Mucosa of descending colon (tissue), 3 donors: ENCODE results near the gene PURB. TPM values are rescaled to one million over a fixed set of nuclear protein-coding genes. Genes with fewer than 3 reads are reported as not detected.

ENCODE experiments used
- ATAC-seq: fragments of 200-7000 bp; cut with Tn5 transposase; one replicate; pipeline ENCODE4 v1.9.1; 2020; ENCODE audit warnings: mild to moderate bottlenecking, moderate library complexity
- DNase-seq, 3 donors: peaks; one replicate each; pipeline ENCODE4 v3.0.0-alpha.2; 2020
- H3K36me3 ChIP-seq: fragments of 200-600 bp; one replicate; pipeline ENCODE4 v1.8.0; 2021; ENCODE audit warnings: low read depth, mild to moderate bottlenecking
- H3K4me1 ChIP-seq: fragments of 200-600 bp; one replicate; pipeline ENCODE4 v1.8.0; 2021; ENCODE audit warnings: low read depth, mild to moderate bottlenecking
- H3K4me3 ChIP-seq: fragments of 200-600 bp; one replicate; pipeline ENCODE4 v1.8.0; 2021; ENCODE audit warnings: mild to moderate bottlenecking
- H3K9me3 ChIP-seq: fragments of 200-600 bp; one replicate; pipeline ENCODE4 v1.8.0; 2021; ENCODE audit warnings: mild to moderate bottlenecking
- intact Hi-C, 2 donors: fragments of 100-400 bp; cut with DNase I in 1 of 2; cut with micrococcal nuclease in 1 of 2; formaldehyde crosslinking; loops; one replicate each; pipeline versions ENCODE4 v1.11.0 to v1.11.1; 2022; cut with DNase I, micrococcal nuclease
- total RNA-seq, 3 donors: library from RNA; stranded (reverse); fragmentation: NEBNext Ultra II Directional in 2 of 3; extraction: Animal tissue kit (Norgen Biotek cat#: 25700) in 2 of 3; gene quantifications; one replicate each; pipeline versions ENCODE4 v1.2.1 to v1.2.4, GENCODE V29; 2021 to 2023
- TF ChIP-seq, protein P1 (sequence below): fragments of 200-600 bp; IDR thresholded peaks from one replicate; pipeline ENCODE4 v1.8.0; 2022; ENCODE audit warnings: antibody characterized with exemption, mild to moderate bottlenecking
- donor health status: DM: no; HTN: no; CAD: no; lungs with moderate emphysema.
- donor health status: DM: no; HTN: no; CAD: no.
- donor health status: DM: no; HTN: yes; CAD: no.

PURB gene
- total RNA-seq, 3 donors from 2014 or later = 18.5 to 47.1 (median 20.1) TPM

DNA sequence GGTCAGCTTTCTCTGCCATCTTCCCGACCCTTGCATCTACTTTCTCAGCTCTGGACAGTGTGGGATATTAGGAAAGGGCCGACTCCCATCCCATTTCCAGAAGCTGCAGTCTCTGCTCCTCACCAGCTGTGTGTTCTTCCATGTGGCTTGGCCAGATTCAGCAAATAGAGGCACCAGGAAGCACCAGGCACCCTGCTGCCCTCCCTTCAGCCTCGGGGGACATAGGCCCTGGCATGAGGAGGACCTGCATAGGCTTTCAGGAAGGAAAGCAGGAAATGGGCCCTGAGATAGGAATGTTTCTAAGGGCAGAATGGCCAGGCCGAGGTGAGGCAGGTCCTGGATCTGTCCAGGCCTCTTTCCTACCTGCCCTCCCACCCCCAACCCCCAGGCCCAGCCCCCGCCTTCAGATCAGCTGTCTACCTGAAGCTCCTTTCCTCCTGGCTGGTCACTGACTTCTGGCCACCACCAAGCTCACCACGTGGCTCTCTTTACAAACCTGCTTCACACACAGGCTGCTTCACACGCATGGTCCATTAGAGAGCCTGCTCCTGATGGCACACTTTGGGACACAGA is 27.5 kb upstream of the PURB start:
- TF ChIP-seq, protein P1, sequence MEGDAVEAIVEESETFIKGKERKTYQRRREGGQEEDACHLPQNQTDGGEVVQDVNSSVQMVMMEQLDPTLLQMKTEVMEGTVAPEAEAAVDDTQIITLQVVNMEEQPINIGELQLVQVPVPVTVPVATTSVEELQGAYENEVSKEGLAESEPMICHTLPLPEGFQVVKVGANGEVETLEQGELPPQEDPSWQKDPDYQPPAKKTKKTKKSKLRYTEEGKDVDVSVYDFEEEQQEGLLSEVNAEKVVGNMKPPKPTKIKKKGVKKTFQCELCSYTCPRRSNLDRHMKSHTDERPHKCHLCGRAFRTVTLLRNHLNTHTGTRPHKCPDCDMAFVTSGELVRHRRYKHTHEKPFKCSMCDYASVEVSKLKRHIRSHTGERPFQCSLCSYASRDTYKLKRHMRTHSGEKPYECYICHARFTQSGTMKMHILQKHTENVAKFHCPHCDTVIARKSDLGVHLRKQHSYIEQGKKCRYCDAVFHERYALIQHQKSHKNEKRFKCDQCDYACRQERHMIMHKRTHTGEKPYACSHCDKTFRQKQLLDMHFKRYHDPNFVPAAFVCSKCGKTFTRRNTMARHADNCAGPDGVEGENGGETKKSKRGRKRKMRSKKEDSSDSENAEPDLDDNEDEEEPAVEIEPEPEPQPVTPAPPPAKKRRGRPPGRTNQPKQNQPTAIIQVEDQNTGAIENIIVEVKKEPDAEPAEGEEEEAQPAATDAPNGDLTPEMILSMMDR = no peak
- intact Hi-C loops = no loop called here
- Histone ChIP-seq H3K4me1 (no peaks in the 10 kb centered on the region), H3K36me3 (no peaks in the 10 kb centered on the region), H3K9me3 (no peaks in the 10 kb centered on the region), H3K4me3 (no peak overlapping the region)
- ATAC-seq = no peak
- DNase-seq = no peak

DNA sequence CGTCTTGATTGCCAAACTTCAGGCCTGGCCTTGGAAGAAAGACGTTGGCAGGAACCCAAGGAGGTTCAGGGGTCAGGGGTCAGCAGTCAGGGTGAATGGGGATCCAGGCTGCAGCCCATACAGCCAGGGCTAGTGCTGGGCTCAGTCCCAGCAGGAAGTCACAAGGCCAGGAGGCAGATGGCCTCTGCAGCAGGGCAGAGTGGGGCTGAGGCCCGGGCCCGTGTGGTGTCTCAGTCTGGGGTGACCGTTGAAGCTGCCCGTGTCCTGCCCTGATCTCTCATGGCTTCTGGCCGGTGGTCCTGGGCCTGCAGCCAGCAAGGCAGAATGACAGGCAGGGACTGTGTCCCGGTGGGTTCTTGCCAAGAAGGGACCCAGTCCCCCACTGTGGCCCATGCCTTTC is 26.6 kb upstream of the PURB start:
- intact Hi-C loops = no loop called here
- no peak overlapping the region for H3K4me3 ChIP-seq
- no peaks in the 10 kb centered on the region for H3K4me1 ChIP-seq
- TF ChIP-seq, protein P1 = no peak
- no peaks in the 10 kb centered on the region for H3K9me3 ChIP-seq
- peak in 1 of 3 donors; percentile 29 for DNase-seq
- no peaks in the 10 kb centered on the region for H3K36me3 ChIP-seq
- peak; percentile 15 for ATAC-seq

DNA sequence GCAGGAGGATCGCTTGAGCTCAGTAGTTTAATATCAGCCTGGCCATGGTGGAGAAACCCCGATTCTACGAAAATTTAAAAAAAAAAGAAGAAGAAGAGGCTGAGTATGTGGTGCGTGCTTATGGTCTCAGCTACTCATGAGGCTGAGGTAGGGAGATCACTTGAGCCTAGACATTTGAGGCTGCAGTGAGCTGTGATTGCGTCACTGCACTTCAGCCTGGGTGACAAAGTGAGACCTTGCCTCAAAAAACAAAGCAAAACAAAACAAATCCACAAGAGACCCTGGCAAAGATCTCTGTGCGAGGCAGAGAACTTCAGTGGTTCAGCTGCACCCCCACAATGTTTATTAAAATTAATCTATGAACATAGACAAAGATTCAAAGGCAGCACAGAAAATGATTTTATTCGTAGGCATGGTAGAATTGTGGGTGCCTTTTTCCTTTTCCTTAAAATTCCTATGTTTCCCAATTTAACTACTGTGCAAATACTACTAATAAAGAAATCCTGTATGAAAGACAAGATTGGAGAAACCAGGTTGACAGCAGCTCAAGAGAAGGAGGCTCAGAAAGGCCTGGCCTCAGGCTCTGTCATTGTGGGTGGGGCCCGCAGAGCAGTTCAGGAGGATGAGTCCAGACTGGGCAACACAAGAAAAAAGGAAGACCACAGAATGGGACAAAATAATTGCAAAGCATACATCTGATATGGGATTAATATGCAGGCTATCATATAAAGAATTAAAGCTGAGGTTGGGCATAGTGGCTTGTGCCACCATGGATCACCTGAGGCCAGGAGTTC is 24.5 kb upstream of the PURB start:
- ATAC-seq (no peak), DNase-seq (no peak)
- H3K9me3 ChIP-seq = no peaks in the 10 kb centered on the region
- intact Hi-C loops = no loop called here
- no peak overlapping the region for H3K4me3 ChIP-seq
- H3K4me1 ChIP-seq = no peaks in the 10 kb centered on the region
- TF ChIP-seq, protein P1 = no peak
- no peaks in the 10 kb centered on the region for H3K36me3 ChIP-seq

DNA sequence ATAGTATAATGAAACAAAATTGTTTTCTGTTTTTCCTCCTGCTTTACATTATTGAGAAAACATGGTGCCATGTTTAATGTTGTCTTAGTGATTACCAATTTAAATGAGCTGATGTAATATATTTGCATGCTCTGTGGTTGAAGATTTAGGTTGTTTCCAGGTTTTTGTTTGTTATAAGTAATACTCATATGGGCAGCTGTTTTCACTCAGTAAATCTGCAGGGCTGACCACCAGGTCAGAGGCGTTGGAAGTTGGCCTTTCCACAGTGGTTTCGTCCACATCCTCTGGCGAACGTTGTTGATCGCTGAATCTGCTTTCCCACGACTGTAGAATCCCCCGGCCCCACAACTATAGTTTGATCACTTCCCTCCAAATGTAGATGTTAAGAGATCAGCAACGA is 21.6 kb upstream of the PURB start:
- TF ChIP-seq, protein P1 = no peak
- Histone ChIP-seq H3K9me3 (no peaks in the 10 kb centered on the region), H3K4me3 (no peak overlapping the region), H3K36me3 (no peaks in the 10 kb centered on the region), H3K4me1 (no peaks in the 10 kb centered on the region)
- intact Hi-C loops = no loop called here
- DNase-seq = no peak
- ATAC-seq = no peak

DNA sequence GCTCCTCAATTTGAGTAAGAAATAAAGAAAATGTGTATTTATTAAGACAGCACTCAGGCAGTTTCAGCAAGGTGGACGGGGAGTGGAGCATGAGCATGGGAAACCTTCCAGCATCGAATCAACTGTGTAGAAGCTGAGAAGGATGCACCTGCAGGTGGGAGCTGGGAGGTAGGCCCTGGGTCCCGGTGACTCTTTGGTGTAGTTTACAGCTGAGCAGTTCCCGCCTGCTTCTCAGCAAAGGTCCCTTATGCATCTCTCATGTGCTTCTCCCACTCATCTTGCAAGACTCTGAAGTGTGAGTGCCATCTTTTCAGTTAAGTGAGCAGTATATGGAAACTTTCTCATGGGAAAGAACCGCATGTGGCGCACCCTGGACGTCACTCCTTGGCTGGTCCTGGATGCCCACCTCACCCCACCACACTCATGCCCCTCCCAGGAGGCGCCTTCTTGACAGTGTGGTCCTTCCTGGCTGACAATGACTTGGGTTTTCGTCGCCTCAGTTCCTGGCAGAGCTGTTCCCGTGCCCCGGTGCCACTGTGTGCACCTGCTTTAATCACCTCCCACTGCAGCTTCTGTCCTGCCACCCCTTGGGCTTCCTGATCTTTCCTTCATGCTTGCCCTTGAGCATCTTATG is 19.8 kb upstream of the PURB start:
- DNase-seq = no peak
- H3K4me1 ChIP-seq = no peaks in the 10 kb centered on the region
- H3K9me3 ChIP-seq = no peaks in the 10 kb centered on the region
- H3K4me3 ChIP-seq = no peak overlapping the region
- TF ChIP-seq, protein P1 = no peak
- no peak for ATAC-seq
- H3K36me3 ChIP-seq = no peaks in the 10 kb centered on the region
- intact Hi-C loops = no loop called here
